ENCODE results near the gene ACTA2. TPM values are rescaled to one million over a fixed set of nuclear protein-coding genes. Genes with fewer than 3 reads are reported as not detected.

Gene ACTA2
- total RNA-seq, 3 donors from 2014 or later (not counting 1 experiment from before 2014, with no cell fraction given): 5.0 to 13.1 (median 7.4) TPM

- Histone ChIP-seq H3K27ac (ENCODE audit: low read length) (no peak overlapping the region), H3K4me3 (ENCODE audit: low read length) (no peak overlapping the region), H3K27me3 (ENCODE audit: control insufficient read depth, insufficient read depth, low read length) (no peaks in the 10 kb centered on the region), H3K36me3 (ENCODE audit: control insufficient read depth, insufficient read depth, low read length) (peaks cover 9% of the 10 kb centered on the region), H3K4me1 (ENCODE audit: control insufficient read depth, insufficient read depth, low read length) (peaks cover 8% of the 10 kb centered on the region), H3K9me3 (ENCODE audit: control insufficient read depth, insufficient read depth, low read length) (no peaks in the 10 kb centered on the region)
- H3K27ac Mint-ChIP-seq: peak overlapping the region in 1 of 2 donors; percentile 6
- DNase-seq (no peak), ATAC-seq (no peak)
- peaks cover 7% of the 10 kb centered on the region for H3K36me3 Mint-ChIP-seq
- peaks cover 24 to 35% of the 10 kb centered on the region in 2 donors for H3K4me1 Mint-ChIP-seq
- no peaks in the 10 kb centered on the region for H3K9me3 Mint-ChIP-seq
- WGBS (ENCODE audit: insufficient coverage): 91% methylated on average over 1 of the region's 1 CpG
- no peak overlapping the region for H3K4me3 Mint-ChIP-seq
- no peaks in the 10 kb centered on the region for H3K27me3 Mint-ChIP-seq (ENCODE audit: low read depth in 2 of 2)
- intact Hi-C loops (cut with micrococcal nuclease): no loop called here
- no peak for TF ChIP-seq CTCF (IDR thresholded peaks at IDR 0.05)
Observed at GRCh38 chr10:88999625-89000024, 47.1 kb upstream of the ACTA2 start.

GRCh38 chr10:88996927-88997326 lies 44.4 kb upstream of the ACTA2 start:
- Histone ChIP-seq H3K27ac (ENCODE audit: low read length) (no peak overlapping the region), H3K36me3 (ENCODE audit: control insufficient read depth, insufficient read depth, low read length) (no peaks in the 10 kb centered on the region), H3K4me3 (ENCODE audit: low read length) (no peak overlapping the region), H3K4me1 (ENCODE audit: control insufficient read depth, insufficient read depth, low read length) (peaks cover 8% of the 10 kb centered on the region), H3K27me3 (ENCODE audit: control insufficient read depth, insufficient read depth, low read length) (no peaks in the 10 kb centered on the region), H3K9me3 (ENCODE audit: control insufficient read depth, insufficient read depth, low read length) (no peaks in the 10 kb centered on the region)
- 64% methylated on average over 1 of the region's 1 CpG for WGBS (ENCODE audit: insufficient coverage)
- Mint-ChIP-seq H3K9me3 (no peaks in the 10 kb centered on the region), H3K36me3 (no peaks in the 10 kb centered on the region), H3K4me1 (peaks cover 37 to 41% of the 10 kb centered on the region in 2 donors), H3K27me3 (ENCODE audit: low read depth in 2 of 2) (no peaks in the 10 kb centered on the region), H3K27ac (peak overlapping the region; percentile 30 to 37), H3K4me3 (no peak overlapping the region)
- TF ChIP-seq CTCF (IDR thresholded peaks at IDR 0.05): no peak
- ATAC-seq: peak; percentile 63 to 74 (median 73)
- peak in 1 of 2 donors; percentile 60 for DNase-seq
- intact Hi-C loops (cut with micrococcal nuclease): no loop called here

- Histone ChIP-seq H3K9me3 (ENCODE audit: control insufficient read depth, insufficient read depth, low read length) (no peaks in the 10 kb centered on the region), H3K36me3 (ENCODE audit: control insufficient read depth, insufficient read depth, low read length) (no peaks in the 10 kb centered on the region), H3K27ac (ENCODE audit: low read length) (no peak overlapping the region), H3K4me3 (ENCODE audit: low read length) (no peak overlapping the region), H3K4me1 (ENCODE audit: control insufficient read depth, insufficient read depth, low read length) (peaks cover 10% of the 10 kb centered on the region), H3K27me3 (ENCODE audit: control insufficient read depth, insufficient read depth, low read length) (no peaks in the 10 kb centered on the region)
- Mint-ChIP-seq H3K36me3 (no peaks in the 10 kb centered on the region), H3K27me3 (ENCODE audit: low read depth in 2 of 2) (no peaks in the 10 kb centered on the region), H3K27ac (peak overlapping the region; percentile 59 to 68), H3K4me1 (peaks cover 35 to 45% of the 10 kb centered on the region in 2 donors), H3K9me3 (no peaks in the 10 kb centered on the region), H3K4me3 (no peak overlapping the region)
- intact Hi-C loops (cut with micrococcal nuclease): no loop called here
- TF ChIP-seq CTCF (IDR thresholded peaks at IDR 0.05): no peak
- WGBS (ENCODE audit: insufficient coverage): 84% methylated on average over 7 of the region's 7 CpGs
- ATAC-seq (no peak), DNase-seq (peak in 1 of 2 donors; percentile 58)
Observed at GRCh38 chr10:88995156-88995876, 42.7 kb upstream of the ACTA2 start.
